AG09319 (cell line): ENCODE results near the gene PLEKHG4B.

ENCODE experiments used
- DNase-seq: peaks from one replicate; pipeline ENCODE4 v3.0.0-alpha.2; 2010; ENCODE audit warnings: low read depth; ENCODE audit errors: extremely low read depth
- TF ChIP-seq, protein P1 (sequence below): IDR thresholded peaks from 2 replicates; pipeline ENCODE4 v1.5.1; 2011; ENCODE audit warnings: low read depth, mild to moderate bottlenecking, inconsistent platforms, low read length, moderate library complexity

Gene PLEKHG4B

DNA sequence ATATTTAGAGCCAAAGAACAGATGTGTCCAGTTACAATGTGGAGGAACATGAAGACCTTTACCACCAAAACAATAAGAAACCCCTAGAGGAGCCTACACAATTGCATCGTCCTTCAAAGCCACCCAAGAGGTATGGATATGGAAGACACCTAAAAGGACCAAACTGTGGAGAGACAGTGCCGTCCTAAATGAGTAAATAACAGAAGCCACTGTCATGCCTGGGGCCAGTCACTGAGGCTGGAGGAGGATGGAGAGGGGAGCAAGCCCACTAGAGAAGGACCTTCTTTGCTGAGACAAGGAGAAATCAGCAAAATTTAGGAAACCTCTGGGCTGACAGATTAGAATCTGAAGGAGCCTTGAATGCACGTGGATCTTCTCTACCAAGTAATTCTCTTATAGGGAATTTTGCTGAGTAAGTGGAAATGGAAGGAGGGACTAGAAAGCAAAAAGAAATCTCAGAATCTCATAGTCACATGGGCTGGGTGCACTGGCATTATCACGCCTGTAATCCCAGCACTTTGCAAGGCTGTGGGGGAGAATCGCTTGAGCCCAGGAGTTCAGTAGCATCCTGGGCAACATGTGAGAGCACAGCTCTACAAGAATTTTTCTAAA is 27.6 kb downstream of the PLEKHG4B start:
- TF ChIP-seq, protein P1, sequence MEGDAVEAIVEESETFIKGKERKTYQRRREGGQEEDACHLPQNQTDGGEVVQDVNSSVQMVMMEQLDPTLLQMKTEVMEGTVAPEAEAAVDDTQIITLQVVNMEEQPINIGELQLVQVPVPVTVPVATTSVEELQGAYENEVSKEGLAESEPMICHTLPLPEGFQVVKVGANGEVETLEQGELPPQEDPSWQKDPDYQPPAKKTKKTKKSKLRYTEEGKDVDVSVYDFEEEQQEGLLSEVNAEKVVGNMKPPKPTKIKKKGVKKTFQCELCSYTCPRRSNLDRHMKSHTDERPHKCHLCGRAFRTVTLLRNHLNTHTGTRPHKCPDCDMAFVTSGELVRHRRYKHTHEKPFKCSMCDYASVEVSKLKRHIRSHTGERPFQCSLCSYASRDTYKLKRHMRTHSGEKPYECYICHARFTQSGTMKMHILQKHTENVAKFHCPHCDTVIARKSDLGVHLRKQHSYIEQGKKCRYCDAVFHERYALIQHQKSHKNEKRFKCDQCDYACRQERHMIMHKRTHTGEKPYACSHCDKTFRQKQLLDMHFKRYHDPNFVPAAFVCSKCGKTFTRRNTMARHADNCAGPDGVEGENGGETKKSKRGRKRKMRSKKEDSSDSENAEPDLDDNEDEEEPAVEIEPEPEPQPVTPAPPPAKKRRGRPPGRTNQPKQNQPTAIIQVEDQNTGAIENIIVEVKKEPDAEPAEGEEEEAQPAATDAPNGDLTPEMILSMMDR: no peak
- no peak for DNase-seq

- TF ChIP-seq, protein P1: no peak
- DNase-seq: no peak
These were observed 29.5 kb downstream of the PLEKHG4B start for GRCh38 chr5:121432-121831.

GRCh38 chr5:125815-126214 is 33.8 kb downstream of the PLEKHG4B start:
- DNase-seq: no peak
- TF ChIP-seq, protein P1: no peak

DNA sequence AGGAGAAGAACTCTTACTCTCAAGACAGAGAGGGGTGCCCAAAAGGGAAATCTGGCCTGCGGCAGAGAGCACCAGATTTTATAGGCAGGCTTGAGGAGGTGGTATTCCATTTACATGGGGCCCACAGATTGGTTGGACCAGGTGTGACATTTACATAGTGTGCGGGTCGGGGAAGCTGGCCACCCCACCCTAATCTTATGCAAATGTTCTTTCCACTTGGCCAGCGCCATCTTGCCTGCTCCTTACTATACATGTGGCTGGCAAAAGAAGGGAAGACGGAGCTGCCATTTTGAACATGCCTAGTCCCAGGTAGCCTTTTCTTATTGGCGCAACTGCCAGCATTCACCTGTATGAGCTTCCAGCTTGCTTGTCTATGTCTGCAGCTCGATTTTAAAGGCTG is 34.8 kb downstream of the PLEKHG4B start:
- no peak for DNase-seq
- TF ChIP-seq, protein P1: no peak

GRCh38 chr5:127886-128285 is 35.9 kb downstream of the PLEKHG4B start:
- no peak for DNase-seq
- TF ChIP-seq, protein P1: no peak

- no peak for DNase-seq
- TF ChIP-seq, protein P1: no peak
These were observed 36.5 kb downstream of the PLEKHG4B start for GRCh38 chr5:128446-128845.

GRCh38 chr5:129148-129547 is 37.2 kb downstream of the PLEKHG4B start:
- TF ChIP-seq, protein P1: no peak
- no peak for DNase-seq
